Measurements from ENCODE around the gene TMEM217.
"Not testable (repeated sequence)": the region's sequence is repeated elsewhere in the genome, so short reads cannot be mapped to it uniquely, and the experiment has no call there.

Gene TMEM217

DNA sequence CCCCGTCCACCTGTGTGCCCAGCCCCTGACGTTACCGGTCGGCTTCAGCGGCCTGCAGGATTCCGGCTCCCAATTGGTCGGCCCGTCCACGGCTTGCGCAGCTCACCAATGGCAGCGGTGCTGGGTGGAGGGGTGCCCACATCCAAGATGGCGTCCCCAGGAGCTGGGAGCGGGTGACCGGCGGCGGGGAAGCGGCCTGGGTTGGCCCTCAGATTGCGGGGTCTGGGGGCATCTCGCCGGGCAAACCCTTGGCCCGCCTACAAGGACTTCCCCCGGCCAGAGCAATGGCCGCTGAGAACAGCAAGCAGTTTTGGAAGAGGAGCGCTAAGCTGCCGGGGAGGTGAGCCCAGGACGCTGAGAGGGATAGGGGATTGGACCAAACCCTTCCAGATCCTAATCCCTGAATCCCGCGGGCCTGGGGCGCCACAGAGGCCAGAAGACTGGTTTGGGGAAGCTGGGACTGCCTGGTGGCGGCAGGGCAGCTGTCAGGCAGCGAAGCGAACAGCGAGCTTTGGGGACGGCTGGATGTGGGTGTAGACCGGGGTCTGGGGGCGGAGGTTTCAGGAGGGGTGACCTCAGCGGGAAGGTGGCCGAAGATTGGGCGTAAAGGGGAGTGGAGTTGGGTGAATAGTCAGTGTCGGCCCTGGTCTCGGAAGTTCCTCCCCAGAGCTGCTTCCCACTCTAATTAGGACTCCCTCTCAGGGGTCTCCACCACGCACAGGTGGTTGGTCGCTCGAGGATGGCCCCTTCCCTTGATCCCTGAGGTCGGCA lies at the start of gene TMEM217, which contains the start of gene TBC1D22B:
TSS of gene TMEM217 (minus strand) at position 511 of the 771 bp plus-strand sequence. CDS start 39,114 bp downstream, outside the sequence.
TSS of gene TBC1D22B (plus strand) at position 139 of the 771 bp plus-strand sequence. CDS start at position 285, 146 bp downstream.
- DNase-seq (ENCODE audit: low spot score): peak; percentile 95

GRCh38 chr6:37307484-37307883 lies 49.5 kb upstream of the TMEM217 start:
- not testable (repeated sequence) for DNase-seq (ENCODE audit: low spot score)

DNA sequence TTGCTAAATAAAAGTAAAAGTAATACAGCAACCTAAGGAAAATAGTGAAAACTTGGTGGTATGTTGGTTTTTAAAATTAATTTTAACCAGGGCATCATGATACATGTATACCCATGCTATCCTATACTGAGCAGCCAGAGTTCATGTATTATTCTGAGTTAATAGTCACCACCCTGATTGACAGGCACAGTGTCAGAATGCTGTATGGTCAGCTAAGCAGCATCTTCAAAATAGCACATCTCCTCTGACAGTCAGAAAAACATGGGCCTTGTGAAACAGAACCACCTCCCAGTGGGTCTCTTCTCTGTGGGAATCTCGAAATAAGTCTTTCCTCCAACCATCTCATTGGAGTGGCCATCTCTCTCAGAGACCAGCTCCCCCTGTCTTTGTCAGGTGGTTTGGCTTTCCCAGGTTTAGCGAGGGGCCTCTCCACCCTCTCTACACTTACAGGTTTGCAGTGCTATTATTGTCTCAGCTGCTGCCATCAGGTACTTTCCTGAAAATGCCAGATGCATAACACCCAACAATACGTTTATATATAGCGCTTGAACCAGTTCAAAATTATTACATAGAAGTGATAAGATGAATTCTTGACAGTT lies 48.8 kb upstream of the TMEM217 start:
- no peak for DNase-seq (ENCODE audit: low spot score)

DNA sequence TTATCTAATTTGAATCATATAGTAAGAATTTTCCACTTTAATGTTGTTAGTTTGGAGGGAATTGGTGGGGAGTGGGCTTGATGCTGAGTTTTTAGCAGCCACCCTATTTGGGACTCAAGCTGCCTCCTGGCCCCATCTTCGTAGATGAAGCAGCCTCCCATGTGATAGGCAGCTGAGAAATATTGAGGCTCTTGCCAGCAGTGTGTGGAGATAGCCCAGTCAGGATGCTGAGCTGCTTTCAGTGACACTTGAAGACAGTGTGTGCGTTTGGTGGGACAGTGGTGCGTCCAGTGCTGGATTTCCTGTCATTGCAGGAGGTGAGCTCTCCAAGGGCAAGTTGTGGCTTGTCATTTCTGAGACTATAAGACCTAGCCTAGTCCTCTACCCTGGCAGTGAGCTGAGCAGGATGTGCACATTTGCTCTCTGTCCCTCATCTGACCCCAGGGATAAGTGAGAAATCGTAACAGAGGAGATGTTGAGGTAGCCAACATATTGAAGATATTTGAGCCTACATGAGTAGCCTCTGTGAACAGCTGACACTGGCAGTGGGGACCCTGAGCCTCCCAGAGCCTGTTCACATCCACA lies 48.0 kb upstream of the TMEM217 start:
- DNase-seq (ENCODE audit: low spot score): no peak

- no peak for DNase-seq (ENCODE audit: low spot score)
These were observed 46.8 kb upstream of the TMEM217 start for GRCh38 chr6:37304766-37305165.

- DNase-seq (ENCODE audit: low spot score): peak; percentile 66
These were observed 46.1 kb upstream of the TMEM217 start for GRCh38 chr6:37303891-37304503.

- DNase-seq (ENCODE audit: low spot score): no peak
These were observed 45.2 kb upstream of the TMEM217 start for GRCh38 chr6:37303091-37303660.

- DNase-seq (ENCODE audit: low spot score): no peak
These were observed 44.2 kb upstream of the TMEM217 start for GRCh38 chr6:37302086-37302686.

GRCh38 chr6:37299990-37300389 lies 42.0 kb upstream of the TMEM217 start:
- no peak for DNase-seq (ENCODE audit: low spot score)

DNA sequence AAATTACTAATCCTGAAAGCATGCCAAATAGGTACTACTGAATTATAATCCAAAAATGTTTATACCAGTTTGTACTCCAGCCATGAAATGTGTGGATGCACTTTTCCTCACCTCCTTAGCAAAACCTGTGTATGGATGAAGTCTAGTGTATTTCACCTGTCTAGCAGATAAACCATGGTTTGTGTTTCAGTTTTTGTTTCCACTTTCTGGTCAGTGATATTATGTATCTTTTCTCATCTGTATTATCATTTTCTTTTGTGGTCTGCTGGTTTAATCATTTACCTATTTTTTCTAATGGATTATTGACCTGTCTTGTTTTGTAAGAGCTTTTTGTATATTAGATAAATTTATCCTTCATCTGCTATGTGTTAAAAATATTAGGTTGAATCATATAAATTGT lies 41.0 kb upstream of the TMEM217 start:
- no peak for DNase-seq (ENCODE audit: low spot score)

- not testable (repeated sequence) for DNase-seq (ENCODE audit: low spot score)
These were observed 39.7 kb upstream of the TMEM217 start for GRCh38 chr6:37297637-37298036.

DNA sequence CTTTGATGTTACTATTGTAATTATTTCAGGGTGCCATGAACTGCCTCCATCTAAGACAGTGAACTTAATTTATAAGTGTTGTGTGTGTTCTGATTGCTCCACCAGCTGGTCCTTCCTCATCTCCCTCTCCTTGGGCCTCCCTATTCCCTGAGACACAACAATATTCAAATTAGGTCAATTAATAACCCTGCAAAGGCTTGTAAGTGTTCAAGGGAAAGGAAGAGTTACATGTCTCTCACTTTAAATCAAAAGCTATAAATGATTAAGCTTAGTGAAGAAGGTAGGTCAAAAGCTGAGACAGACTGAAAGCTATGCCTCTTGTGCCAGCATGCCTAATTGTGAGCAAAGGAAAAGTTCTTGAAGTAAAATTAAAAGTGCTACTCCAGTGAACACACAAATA lies 35.5 kb upstream of the TMEM217 start:
- DNase-seq (ENCODE audit: low spot score): no peak

DNA sequence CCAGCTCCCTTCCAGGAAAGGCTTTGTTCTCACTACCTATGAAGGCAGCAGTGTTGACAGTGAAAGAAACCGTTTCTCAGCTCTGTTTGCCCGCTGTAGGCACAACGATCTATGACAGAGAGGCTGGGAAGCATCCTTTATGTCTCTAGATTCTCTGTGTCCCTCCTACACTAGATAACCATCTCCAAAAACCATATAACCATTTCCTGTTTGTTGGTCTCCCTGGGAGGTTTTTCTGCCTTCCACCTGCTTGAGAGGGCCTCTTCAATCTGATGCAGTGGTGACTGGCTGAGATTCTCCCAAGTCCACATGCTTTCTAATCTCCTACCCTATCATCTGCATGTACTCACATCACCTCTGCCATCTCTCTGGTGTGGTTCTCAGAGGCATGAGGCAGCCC lies 32.0 kb upstream of the TMEM217 start:
- DNase-seq (ENCODE audit: low spot score): no peak

DNA sequence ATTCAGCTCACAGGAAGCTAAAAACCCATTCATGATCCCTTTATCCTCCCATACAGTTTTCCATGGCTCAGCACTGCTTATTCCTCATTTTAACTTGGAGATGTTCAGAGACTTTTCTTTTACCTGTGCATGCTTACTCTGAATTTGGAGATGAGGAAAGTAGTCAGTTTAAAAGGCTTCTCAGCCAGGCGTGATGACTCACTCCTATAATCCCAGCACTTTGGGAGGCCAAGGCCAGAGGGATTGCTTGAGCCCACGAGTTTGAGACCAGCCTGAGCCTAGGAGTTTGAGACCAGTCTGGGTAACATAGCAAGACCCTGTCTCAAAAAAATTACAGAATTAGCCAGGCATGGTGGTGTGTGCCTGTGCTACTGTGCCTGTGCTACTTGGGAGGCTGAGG lies 30.3 kb upstream of the TMEM217 start:
- DNase-seq (ENCODE audit: low spot score): no peak

DNA sequence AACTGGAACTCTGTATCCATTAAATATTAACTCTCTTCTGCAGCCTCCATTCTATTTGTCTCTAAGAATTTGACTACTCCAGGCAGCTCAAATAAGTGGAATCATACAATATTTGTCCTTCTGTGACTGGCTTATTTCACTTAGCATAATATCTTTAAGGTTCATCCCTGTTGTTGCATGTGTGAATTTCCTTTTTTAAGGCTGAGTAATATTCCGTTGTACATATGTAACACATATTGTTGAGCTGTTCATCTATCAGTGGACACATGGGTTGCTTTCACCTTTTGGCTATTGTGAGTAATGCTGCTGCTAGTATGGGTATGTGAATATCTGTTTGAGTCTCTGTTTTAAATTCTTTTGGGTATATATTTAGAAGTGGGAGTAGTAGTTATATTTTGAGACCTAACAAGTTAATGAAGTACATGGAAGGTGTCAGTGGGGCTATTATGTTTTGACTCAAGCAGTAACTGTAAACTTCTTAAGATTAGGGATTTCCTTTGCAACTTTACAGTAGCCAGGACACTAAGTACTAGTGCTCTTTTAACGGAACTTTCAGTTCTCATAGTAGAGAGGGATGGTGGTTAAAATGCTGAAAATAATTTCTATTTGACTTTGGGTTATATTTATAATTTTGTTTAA lies 29.7 kb upstream of the TMEM217 start:
- no peak for DNase-seq (ENCODE audit: low spot score)

- no peak for DNase-seq (ENCODE audit: low spot score)
These were observed 27.9 kb upstream of the TMEM217 start for GRCh38 chr6:37285861-37286311.

- DNase-seq (ENCODE audit: low spot score): no peak
These were observed 26.8 kb upstream of the TMEM217 start for GRCh38 chr6:37284781-37285180.

DNA sequence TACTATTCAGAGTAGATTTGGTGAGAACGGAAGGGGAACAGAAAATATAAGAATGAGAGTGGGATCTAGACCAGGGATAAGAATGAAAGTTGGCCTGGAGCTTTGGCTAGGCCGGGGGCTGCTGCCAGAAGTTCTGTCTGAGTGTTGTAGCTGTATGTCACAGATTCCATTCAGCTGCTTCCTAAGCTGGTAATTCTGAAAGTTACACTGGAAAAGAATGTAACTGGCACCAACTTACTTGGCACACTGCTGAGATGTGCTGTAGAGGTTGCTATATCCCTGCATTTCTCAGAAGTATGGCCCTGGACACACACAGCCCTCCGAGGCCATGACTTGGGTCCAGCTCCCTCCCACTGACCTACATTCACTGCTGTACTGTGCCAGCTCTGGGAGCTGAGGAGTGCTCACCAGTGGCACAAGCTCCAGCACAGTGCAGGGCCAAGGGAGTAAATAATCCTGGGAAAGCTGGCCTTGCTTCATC lies 25.8 kb upstream of the TMEM217 start:
- no peak for DNase-seq (ENCODE audit: low spot score)

- no peak for DNase-seq (ENCODE audit: low spot score)
These were observed 25.3 kb upstream of the TMEM217 start for GRCh38 chr6:37283268-37283667.

- no peak for DNase-seq (ENCODE audit: low spot score)
These were observed 24.4 kb upstream of the TMEM217 start for GRCh38 chr6:37282371-37282770.
